HG03066 (cell line): ENCODE data around the gene CREG1.
A peak's percentile ranks its signal among the peaks of the same experiment; 100 is the strongest.
"Not testable (repeated sequence)": the region's sequence is repeated elsewhere in the genome, so short reads cannot be mapped to it uniquely, and the experiment has no call there.

ENCODE experiments used
- ATAC-seq: cut with Tn5 transposase; IDR thresholded peaks from one replicate; pipeline ENCODE4 v1.9.1; 2021; ENCODE audit warnings: low read depth; ENCODE audit not compliant: unreplicated experiment

Gene CREG1

DNA sequence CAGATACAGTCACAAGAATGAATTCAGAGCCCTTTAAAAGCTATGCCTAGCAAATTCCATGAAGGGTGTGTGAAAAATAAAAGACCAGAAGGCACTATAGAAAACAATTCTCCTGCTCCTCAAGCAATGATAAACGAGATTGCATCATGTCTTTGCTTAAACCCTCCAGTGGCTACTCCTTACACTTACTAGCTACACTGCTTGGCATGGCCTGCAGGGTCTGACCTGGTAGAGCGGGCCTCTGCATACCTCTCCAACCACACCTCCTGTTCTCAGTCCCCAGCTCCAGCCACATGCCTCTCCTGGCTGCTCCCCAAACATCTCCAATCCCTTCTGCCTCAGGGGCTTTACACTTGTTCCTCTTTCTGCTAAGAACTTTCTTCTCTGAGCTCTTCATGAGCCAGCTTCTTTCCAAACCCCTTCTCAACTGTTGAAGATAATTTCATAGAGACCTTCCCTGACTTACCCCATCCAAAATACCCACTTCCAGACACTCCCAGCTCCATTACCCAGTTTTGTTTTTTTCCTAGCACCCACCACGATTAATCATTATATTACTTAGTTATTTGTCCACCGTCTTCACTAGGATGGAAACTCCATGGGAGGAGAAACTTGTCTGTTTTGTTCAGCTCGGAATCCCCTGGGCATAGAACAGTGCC is 11.2 kb upstream of the CREG1 start:
- ATAC-seq: no peak

DNA sequence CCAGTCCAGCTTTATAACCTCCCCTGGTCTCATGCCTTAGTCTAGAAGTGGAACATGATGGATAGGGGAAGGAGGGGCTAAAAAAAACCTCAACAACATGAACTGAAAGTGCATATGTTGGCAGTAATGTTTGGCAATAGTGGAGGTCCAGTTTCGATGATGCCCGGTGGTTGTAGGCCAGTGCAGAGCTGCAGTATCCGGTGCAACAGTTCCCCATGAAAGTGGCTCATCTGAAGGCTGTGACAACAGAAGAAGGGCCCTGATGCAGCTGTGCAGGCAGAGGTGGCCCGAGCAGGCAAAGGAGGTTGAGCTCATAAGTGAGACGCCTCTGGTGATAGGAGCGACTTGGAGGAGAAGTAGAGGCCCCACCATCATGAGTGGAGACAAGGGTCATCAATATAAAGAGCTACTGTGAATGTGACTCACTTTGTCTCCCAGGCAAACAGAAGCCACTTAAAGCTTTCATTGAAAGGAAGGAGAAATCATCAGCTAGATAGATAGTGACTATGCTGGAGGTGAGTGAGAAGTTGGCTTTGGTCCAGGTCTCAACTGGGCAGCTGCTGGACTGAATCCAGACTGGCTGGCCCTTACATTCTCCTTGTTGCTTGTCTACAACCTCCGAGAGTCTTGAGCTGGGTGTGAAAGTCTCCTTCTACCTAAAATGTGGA is 10.2 kb upstream of the CREG1 start:
- no peak for ATAC-seq

DNA sequence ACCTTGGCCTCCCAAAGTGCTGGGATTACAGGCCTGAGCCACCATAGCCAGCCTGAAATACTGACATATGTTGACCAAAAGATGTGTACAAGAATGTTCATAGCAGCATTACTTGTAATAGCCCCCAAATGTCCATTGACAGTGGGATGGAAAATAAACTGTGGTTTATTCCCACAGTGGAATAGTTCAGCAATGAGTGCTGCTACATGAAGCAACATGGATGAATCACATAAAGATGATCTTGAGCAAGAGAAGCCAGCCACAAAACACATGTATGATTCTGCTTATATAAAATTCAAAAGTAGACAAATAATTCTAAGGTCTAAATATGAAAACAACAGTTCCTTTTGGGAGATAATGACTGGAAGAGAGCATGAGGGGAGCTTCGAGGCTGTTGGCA is 9.1 kb upstream of the CREG1 start:
- no peak for ATAC-seq

DNA sequence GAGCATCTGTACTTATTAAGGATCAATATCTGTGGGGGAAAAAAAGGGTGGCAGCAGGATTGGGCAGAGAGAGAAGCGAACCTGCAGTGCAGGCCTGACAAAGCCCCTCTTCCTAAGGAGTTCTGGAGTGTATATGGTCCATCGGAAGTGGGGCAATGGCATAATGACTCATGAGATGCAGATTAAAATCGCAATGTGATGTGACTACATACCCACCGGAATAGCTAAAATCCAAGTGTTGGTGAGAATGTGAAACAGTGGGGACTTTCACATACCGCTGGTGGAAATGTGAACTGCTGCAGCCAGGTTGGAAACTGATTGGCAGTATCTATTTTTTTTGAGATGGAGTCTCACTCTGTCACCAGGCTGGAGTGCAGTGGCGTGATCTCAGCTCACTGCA is 8.2 kb upstream of the CREG1 start:
- no peak for ATAC-seq

DNA sequence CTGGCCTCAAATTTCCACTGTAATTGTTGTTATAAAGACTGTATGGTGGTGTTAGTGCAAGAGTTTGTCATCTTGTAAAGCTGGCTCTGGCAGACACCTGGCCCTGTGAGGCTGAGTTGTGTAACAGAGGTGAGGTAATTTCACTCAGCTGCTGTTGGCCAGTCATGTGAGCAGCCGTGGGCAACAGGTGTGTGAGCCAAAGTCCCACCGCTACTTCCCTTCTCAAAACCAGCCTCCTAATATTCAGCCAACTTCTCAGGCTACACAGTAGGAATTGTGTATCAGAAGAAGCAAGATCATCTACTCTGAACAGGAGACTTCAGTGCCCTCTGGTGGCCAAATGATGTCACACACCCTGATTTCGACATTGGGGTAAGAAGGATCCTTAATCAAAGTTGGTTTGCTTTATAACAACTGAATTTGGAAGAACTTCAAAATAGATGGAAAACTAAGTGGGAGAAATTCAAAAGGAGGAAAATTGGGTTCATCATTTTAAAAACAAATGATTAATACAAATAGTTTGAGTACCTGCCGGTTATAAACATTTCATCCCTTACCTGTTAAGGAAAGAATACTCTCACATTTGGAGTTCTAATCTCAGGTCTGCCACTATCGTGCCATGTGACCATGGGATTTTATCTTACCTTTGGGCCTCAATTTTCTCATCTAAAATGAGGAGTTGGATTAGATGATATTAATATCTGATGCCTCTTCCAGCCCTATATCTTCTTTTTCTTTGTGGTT is 2.6 kb upstream of the CREG1 start:
- no peak for ATAC-seq

DNA sequence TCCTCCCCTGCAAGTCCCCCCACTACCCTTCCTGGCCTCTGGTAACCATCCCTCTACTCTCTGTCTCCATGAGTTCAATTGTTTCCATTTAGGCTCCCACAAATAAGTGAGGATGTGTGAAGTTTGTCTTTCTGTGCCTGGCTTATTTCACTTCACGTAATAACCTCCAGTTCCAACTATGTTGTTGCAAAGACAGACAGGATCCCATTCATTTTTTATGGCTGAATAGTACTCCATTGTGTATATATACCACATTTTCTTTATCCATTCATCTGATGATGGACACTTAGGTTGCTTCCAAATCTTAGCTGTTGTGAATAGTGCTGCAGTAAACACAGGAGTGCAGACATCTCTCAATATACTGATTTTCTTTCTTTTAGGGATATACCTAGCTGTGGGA is 1.5 kb upstream of the CREG1 start:
- ATAC-seq: not testable (repeated sequence)

DNA sequence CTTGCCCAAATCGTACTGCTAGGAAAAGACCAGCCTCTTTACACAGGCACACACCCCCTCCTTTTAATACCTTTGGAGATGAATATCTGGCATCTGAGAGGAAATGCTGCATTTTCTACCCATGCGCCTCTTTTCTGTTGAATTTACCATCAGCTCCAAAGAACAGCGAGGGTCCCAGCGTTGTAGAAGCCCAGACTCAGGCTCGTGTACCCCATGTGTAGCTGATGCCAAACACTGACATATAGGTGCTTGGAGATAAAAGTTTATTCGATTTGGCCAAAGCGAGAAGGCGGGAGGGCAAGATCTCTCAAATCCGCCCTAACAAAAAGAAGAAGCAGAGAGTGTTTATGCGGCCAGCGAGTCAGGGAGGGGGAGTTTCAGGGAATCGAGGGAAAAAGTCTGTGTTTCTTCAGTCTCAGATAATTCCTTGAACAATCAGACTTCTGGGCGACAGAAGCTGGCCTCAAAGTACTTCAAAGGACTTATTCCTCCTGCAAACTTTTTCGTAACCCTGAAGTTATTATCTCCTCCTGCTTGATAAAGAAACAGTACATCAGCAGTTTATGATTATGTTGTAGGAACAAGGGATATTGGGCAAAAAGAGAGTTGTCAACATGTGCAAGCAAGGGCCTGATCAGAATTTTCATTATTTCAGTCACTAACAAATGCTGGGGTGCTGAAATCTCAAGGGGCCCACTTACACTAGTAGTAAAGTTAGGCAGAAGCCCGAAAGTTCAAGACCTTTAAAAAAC is 642 bp upstream of the CREG1 start:
- ATAC-seq: peak; percentile 22

DNA sequence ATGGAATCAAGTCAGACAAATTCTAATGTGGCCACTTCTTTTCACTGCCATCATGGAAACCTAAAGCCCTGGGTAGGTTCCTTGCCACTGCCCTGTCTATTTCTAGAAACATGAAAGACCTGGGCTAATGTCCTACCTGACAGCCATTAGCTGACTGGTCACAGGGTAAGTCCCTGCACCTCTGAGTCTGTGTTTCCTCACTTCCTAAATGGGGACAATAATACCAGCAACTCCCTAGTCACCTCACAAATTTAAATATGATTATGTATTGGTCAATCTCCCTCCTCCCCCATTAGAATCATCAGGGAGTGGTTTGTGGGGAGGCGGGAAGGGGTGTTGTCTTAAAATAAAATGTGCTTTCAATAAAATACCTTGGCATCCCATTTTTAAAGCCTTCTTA is 2.2 kb downstream of the CREG1 start:
- ATAC-seq: no peak

DNA sequence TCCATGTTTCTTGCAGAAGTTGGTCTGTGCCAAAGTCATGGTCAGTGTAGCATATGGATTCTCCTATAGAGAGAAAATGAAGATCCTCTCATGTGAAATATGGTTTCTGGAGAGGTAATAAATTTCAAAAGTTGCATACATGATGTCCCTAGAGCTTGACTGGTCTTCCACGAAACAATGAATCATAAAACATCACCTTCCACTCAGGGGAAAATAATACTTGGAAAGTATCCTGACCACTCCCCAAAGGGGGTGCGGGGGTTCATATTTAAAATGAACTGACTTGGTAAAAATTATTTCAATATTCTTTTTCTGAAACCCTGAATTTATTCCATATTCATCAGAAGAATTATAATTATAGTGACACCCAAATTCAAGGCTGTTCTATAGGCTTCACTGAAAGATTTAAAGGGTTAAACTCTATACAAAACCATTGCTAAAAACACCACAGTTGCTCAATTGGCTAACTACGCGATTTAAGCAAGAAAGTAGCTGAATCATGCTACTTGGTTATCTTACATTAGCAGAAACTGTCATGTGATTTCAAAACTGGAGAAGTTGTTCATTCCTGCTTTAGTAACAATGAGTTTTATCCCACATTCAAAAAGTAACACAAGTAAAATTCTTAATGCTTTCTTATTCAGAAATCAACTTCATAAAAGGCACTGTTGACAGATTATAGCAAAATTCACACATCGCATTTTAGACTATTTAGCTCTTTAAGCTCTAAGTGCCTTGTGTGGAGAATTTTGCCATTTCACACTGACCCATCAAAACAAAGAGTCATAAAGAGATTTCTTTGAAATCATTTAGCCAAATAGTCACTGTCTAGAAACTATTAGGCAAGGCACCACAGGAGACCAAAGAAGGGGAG is 5.3 kb downstream of the CREG1 start:
- no peak for ATAC-seq

DNA sequence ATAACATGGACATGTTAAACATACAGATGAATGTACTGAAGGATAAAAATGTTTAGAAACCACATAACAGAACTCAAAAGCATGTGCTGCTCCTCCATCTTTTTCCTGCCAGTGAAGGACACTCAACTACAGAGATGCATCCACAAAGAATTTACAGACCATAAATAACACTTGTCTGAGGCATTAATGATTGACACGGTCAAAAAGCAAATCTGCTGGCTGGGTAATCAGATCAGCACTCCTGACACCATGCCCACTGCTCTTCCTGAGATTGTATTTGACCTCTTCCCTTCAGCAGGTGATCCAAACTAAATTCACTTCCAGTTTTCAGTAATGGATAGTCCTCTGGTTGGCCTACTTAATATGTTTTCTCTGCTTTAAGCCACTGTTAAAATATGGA is 6.6 kb downstream of the CREG1 start:
- no peak for ATAC-seq

DNA sequence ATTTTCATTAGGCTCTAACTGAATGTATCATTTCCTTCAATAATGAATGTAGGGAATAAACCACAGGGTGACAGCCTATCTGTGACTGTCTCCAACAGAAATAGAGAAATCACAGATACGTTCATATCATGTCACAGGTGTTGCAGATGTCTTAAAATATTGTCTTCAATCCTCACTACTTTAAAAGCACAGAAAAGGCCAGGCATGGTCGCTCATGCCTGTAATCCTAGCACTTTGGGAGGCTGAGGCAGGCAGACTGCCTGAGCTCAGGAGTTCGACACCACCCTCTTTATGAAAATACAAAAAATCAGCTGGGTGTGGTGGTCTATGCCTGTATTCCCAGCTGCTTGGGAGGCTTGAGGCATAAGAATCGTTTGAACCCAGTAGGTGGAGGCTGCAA is 8.2 kb downstream of the CREG1 start:
- ATAC-seq: no peak

DNA sequence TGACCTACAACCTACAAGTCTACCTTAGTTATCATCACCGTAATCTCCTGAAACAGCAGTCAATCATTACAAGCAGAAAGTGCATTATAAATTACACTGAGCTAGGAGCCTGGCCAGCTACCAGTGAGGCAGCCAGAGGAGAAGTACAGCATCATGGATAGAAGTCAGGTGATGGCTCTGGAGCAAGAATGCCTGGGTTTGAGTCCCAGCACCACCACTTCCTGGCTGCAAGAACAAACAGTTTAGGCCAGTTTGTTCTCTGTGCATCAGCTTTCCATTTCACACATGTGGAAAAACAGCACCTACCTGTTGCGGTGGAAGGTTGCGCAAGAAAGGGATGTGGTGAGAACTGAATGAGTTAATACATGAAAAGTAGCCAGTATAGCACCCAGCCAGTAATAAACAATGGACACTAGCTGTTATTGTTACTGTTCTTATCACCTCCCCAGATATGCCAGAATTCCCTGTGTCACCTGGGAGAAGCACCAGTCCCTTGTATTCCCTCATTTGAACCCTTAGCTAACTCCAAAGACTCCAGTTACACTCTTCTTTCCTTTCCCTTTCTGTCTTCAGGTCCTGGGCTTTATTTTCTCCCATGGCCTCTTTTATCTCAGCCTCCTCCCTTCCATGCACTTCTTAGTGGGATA is 9.0 kb downstream of the CREG1 start:
- no peak for ATAC-seq

DNA sequence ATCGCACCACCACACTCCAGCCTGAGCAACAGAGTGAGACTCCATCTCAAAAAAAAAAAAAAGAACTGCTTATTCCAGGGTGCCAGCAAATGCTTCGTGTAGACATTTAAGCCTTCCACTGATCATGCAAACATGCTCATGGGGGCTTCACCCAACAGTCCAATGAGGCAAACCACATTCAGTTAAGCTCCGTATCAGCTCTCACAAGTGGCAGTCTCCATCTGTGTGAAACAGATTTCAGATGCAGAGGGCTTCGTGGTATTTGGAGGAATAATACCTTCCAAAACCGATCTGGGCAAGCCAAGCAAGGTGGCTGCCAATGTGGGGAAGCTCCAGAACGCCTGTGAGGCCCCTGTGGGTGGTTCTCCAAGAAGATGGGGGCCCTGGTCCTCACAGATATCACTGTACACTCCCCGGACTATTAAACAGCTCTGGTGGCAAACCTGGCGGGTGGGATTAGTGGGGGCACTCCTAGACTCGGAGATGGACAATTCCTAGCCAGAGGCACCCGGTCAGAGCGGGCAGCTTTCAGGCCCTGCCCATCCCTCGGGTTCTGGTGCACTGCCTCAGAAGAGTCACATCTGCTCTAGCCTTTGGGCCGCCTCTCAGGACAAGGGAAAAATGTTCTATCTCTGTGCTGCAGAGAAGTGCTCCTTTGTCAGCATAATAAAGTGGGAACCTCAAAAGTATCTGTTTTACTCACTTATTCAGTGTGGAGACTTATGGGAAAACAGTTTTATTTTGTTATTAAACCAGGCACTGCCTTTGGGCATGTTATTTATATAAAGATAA is 10.2 kb downstream of the CREG1 start:
- no peak for ATAC-seq

DNA sequence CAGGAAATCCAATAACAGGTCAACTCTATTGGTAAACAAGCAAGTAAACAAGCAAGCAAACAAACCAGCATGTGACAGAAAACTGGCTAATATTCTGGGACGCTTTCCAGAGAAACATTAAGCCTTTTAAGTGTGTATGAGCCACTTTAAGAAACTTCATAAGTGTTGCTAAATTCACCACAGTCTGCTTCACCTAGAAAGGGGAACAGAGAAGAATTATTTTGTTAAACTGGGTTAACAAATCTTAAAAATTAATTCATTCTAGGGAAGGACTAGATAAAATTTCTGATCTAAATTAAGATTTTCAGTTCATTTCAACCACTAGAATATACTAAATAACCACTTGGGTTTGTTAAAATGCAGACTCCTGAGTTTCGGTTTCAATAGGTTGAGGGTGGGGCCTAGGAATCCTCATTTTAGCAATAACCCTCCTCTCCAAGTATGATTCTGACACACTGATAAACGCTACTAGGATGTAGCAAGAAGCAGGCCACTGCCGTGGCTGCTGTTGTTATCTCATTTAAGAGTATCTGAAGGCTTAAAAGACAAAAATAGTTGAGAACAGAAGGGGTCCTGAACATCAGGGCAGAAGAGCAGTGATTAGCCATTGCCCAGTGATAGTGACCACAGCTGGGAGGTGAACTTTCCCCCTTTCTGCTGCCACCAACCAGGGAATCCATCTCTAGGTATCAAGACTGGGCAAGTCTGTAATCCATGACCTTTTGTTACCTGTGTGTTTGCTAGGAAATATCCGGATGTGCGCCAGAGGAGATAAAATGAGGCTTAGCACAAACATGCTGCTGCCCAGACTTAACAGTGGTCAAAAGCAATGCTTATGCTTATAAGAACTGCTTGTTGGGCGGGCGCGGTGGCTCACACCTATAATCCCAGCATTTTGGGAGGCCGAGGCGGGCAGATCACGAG is 11.2 kb downstream of the CREG1 start:
- ATAC-seq: no peak

DNA sequence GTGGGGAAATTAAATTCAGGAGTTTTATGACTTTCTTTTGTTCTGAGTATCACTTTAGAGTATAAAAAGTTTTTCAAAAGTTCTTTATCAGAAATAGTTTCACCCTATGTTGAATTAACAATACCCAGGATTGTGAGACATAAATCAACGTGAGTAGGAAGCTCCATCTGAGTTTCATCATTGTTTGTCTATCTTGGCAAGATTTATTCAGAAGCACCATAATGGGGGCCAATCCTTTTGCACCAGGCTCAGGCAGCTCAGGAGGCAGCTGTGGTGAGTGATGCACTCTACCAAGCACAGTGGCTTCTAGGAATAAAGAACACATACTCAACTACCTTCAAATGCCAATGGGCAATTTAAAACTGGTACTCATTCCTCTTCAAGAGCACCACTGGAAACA is 12.0 kb downstream of the CREG1 start:
- ATAC-seq: no peak

DNA sequence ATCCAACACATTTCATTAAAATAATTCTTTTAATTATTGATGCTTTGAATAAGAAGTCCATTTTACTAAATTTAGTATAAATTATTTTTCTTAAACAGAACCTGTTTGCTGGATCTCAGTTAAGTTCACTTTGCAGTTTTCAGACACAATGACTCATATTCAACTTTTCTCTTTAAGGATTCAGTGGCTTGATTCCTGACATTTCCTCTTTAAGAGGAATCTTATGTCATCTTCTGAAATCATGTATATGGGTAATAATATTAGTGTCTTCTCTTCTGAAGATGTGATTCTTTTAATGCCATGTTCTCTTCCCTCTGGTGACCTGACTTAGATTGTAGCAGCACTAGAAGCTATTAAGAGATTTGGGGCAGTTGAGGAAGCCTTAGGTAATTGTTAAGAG is 12.6 kb downstream of the CREG1 start:
- no peak for ATAC-seq

DNA sequence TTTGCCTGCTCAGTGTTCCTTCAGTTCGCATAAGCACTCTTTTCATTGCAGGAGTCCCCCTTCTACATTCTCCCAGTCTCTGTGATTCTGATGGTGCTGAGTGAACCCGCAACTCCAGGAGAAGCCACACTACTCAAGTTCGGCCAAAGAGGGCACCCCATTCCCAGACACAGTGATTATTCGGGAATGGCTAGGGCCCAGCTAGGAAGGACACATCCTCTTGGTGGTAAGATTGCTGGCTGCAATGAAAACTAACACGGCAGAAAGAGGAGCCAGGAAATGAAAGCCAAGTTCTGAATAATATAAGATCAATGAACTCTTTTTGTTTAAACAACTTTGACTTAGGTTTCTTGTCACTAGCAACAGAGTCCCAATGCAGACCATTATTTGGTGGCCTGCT is 14.9 kb downstream of the CREG1 start:
- ATAC-seq: no peak

DNA sequence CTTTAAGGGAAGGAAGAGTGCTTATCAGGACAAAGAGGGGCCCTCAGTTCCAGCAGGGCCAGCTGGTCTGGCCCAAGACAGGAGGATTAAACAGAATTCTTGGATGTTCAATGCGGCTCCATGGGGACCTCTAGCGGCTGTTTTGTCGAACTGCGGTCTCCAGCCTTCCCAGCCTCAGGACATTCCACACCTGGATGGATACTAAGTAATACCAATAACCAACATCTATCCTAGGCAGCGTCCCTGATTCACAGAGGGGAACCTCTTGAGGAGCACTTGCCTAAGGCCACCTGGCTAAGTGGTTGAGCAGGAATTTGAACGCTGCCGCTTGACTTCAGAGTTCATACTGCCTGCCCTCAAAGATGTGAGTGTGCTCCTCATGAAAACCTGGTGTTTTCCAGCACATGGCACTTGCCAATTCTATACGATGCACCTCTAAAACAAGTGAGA is 19.7 kb downstream of the CREG1 start:
- peak; percentile 67 for ATAC-seq
